ENCODE measurements around the gene MCF2L.
"Not testable (repeated sequence)": the region's sequence is repeated elsewhere in the genome, so short reads cannot be mapped to it uniquely, and the experiment has no call there.

The MCF2L gene

DNA sequence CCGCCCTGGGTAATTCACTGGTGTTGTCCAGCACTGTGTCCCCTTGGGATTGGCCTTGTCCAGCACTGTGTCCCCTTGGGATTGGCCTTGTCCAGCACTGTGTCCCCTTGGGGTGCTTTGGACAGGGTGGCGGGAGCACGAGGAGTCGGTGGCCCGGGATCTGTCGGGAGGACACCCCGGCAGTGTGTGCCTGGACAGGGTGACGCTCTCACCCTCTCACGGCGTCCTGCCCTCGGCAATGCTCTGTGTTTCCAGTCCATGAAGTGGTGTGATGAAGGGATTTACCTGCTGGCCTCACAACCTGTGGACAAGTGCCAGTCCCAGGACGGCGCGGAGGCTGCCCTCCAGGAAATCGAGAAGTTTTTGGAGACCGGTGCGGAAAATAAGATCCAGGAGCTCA, 106.7 kb downstream of the MCF2L start:
- peaks cover 24% of the 10 kb centered on the region for H3K36me3 Mint-ChIP-seq (ENCODE audit: low read depth)
- H3K4me3 Mint-ChIP-seq = no peak overlapping the region
- no peak for DNase-seq
- no peaks in the 10 kb centered on the region for H3K9me3 Mint-ChIP-seq
- no peak overlapping the region for H3K27ac Mint-ChIP-seq
- H3K27me3 Mint-ChIP-seq = no peaks in the 10 kb centered on the region
- H3K4me1 Mint-ChIP-seq (ENCODE audit: low read depth) = no peaks in the 10 kb centered on the region

DNA sequence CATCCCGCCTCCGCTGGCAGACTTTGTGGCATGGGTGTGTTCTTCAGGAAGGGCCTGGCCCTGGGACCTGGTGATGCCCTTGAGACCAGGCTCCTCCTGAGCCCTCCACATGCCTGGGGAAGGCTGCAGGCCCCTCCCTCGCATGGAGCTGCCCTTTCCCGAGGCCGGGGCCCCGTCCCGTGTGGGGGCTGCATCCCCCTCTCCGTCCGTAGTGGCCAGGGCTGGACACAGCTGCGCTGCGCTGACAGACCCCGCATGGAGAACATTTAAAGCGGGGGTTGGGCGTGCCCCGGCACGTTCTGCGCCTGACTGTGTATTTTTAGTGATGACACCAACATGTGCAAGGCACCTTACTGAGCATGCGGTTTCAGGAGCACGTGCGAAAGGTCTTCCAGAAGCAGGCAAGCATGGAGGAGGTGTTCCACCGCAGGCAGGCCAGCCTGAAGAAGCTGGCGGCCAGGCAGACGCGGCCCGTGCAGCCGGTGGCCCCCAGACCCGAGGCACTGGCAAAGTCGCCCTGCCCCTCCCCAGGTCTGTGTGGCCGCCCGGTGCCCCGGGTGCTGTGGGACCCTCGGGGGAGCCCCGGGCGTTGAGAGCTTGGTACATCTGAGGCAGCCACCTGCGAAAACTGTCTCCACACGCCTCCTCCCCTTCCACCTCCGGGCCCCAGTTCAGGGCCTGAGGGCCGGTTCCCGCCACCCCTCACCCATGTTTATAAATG, 107.8 kb downstream of the MCF2L start:
- Mint-ChIP-seq H3K36me3 (ENCODE audit: low read depth) (peaks cover 20% of the 10 kb centered on the region), H3K4me1 (ENCODE audit: low read depth) (no peaks in the 10 kb centered on the region), H3K27me3 (no peaks in the 10 kb centered on the region), H3K4me3 (no peak overlapping the region), H3K27ac (no peak overlapping the region), H3K9me3 (no peaks in the 10 kb centered on the region)
- DNase-seq = no peak

DNA sequence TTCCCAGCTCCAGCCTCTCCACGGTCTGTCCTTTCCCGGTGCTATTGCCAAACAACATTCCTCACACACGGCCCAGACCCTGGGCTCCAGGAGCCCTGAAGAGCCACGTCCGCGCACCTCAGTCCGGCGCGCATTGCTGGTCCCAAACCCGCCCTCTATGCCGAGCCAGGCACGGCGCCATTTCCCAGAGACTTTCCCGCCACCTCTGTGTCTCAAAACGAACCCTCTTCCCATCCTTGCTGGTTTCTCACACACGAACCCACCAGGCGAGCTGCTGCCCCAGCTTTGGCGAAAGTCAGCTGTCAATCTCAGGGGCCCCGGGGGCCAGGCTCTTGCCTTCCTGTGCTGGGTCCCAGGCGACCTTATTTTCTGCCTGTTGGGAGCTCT, 108.5 kb downstream of the MCF2L start:
- H3K4me3 Mint-ChIP-seq = no peak overlapping the region
- H3K27me3 Mint-ChIP-seq = no peaks in the 10 kb centered on the region
- no peaks in the 10 kb centered on the region for H3K9me3 Mint-ChIP-seq
- peaks cover 18% of the 10 kb centered on the region for H3K36me3 Mint-ChIP-seq (ENCODE audit: low read depth)
- no peaks in the 10 kb centered on the region for H3K4me1 Mint-ChIP-seq (ENCODE audit: low read depth)
- DNase-seq = no peak
- H3K27ac Mint-ChIP-seq = no peak overlapping the region

DNA sequence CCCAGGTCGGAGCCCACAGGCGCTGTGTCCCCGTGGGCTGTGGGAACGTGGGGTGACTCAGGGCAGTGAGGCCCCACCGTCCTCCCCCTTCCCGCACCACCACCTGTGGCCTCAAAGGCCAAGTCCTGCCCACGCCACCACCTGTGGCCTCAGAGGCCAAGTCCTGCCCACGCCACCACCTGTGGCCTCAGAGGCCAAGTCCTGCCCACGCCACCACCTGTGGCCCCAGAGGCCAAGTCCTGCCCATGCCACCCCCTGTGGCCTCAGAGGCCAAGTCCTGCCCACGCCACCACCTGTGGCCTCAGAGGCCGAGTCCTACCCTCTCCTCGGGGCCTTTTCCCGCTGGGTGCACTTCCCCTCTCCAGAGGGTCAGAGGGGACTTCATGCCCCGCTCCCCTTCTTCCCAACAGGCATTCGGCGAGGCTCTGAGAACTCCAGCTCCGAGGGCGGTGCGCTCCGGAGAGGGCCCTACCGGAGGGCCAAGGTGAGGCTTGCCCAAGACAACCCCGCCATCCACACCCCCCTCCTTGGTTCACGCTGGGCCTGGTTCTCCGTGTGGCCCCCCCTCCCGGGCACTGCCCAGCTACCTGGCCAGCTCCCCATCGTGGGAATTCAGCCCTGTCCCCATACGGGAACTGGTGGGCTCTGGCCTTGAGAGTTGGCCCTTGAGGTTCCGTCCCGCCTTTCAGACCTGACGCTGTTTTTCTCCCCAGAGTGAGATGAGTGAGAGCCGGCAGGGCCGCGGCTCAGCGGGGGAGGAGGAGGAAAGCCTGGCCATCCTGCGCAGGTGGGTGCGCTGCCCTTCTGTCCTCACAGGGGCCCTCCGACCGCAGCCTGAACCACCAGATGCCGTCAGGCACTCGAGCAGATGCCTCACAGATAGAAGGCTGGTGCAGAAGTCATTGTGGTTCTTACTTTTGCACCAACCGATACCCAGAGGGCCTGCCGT, 109.2 kb downstream of the MCF2L start:
- Mint-ChIP-seq H3K4me1 (ENCODE audit: low read depth) (no peaks in the 10 kb centered on the region), H3K36me3 (ENCODE audit: low read depth) (peaks cover 18% of the 10 kb centered on the region), H3K4me3 (no peak overlapping the region), H3K9me3 (no peaks in the 10 kb centered on the region), H3K27me3 (no peaks in the 10 kb centered on the region), H3K27ac (no peak overlapping the region)
- DNase-seq = no peak

GRCh38 chr13:113078902-113079780, 110.1 kb downstream of the MCF2L start:
- H3K27me3 Mint-ChIP-seq = no peaks in the 10 kb centered on the region
- DNase-seq = no peak
- no peak overlapping the region for H3K27ac Mint-ChIP-seq
- peaks cover 15% of the 10 kb centered on the region for H3K36me3 Mint-ChIP-seq (ENCODE audit: low read depth)
- no peaks in the 10 kb centered on the region for H3K9me3 Mint-ChIP-seq
- H3K4me1 Mint-ChIP-seq (ENCODE audit: low read depth) = no peaks in the 10 kb centered on the region
- H3K4me3 Mint-ChIP-seq = no peak overlapping the region

- not testable (repeated sequence) for H3K9me3 Mint-ChIP-seq; H3K27me3 Mint-ChIP-seq; DNase-seq; H3K4me3 Mint-ChIP-seq; H3K4me1 Mint-ChIP-seq (ENCODE audit: low read depth); H3K27ac Mint-ChIP-seq
- H3K36me3 Mint-ChIP-seq (ENCODE audit: low read depth) = peaks cover 12% of the 10 kb centered on the region
Observed at GRCh38 chr13:113079781-113080080, 110.7 kb downstream of the MCF2L start.

GRCh38 chr13:113080361-113080831, 111.4 kb downstream of the MCF2L start:
- DNase-seq = no peak
- Mint-ChIP-seq H3K4me3 (no peak overlapping the region), H3K4me1 (ENCODE audit: low read depth) (no peaks in the 10 kb centered on the region), H3K27me3 (no peaks in the 10 kb centered on the region), H3K27ac (no peak overlapping the region), H3K9me3 (no peaks in the 10 kb centered on the region), H3K36me3 (ENCODE audit: low read depth) (peaks cover 10% of the 10 kb centered on the region)

- Mint-ChIP-seq H3K36me3 (ENCODE audit: low read depth) (peaks cover 7% of the 10 kb centered on the region), H3K9me3 (no peaks in the 10 kb centered on the region), H3K27me3 (no peaks in the 10 kb centered on the region), H3K4me3 (no peak overlapping the region), H3K27ac (no peak overlapping the region), H3K4me1 (ENCODE audit: low read depth) (no peaks in the 10 kb centered on the region)
- no peak for DNase-seq
Observed at GRCh38 chr13:113080901-113081521, 112.0 kb downstream of the MCF2L start.

DNA sequence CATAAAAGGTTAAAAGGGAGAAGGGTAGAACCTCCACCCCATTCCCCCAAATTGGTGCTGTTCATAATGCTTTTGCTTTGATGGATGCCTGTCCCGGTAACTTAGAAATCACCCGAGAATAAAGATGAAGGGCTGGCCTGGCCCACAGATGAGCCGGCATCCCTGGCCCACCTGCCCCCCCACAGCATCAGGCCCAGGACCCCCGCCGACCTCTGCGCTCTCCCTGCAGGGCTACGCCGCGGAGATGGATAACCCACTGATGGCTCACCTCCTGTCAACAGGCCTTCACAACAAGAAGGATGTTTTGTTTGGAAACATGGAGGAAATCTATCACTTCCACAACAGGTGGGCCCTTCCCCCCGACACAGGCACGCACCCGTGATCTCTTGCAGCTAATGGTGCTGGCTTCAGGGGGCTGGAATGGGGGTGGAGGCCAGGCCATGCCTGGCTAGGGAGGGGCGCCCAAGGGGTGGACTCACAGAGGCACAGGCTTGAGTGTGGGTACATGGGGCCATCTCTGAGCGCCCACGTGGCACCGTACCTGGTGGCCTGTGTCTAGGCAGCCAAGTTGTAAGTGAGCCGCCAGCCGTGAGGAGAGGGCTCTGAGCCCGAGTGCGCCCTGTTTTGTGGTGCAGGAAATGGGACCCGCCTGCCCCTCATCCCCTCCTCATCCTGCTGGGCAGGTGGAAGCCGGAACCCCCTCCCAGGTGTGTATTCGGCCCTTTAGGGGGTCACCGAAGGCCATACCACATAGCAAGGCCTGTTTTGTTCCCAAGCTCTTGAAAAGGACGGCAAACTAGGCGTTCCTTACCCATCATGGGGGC, 113.4 kb downstream of the MCF2L start:
- Mint-ChIP-seq H3K27me3 (no peaks in the 10 kb centered on the region), H3K36me3 (ENCODE audit: low read depth) (peaks cover 5% of the 10 kb centered on the region), H3K9me3 (no peaks in the 10 kb centered on the region), H3K4me3 (no peak overlapping the region), H3K27ac (no peak overlapping the region), H3K4me1 (ENCODE audit: low read depth) (no peaks in the 10 kb centered on the region)
- DNase-seq = no peak

GRCh38 chr13:113083022-113083373, 114.0 kb downstream of the MCF2L start:
- no peak overlapping the region for H3K27ac Mint-ChIP-seq
- H3K27me3 Mint-ChIP-seq = no peaks in the 10 kb centered on the region
- H3K36me3 Mint-ChIP-seq (ENCODE audit: low read depth) = peaks cover 2% of the 10 kb centered on the region
- no peak overlapping the region for H3K4me3 Mint-ChIP-seq
- H3K9me3 Mint-ChIP-seq = no peaks in the 10 kb centered on the region
- no peak for DNase-seq
- no peaks in the 10 kb centered on the region for H3K4me1 Mint-ChIP-seq (ENCODE audit: low read depth)

- no peak overlapping the region for H3K27ac Mint-ChIP-seq
- no peaks in the 10 kb centered on the region for H3K4me1 Mint-ChIP-seq (ENCODE audit: low read depth)
- no peak for DNase-seq
- no peak overlapping the region for H3K4me3 Mint-ChIP-seq
- no peaks in the 10 kb centered on the region for H3K27me3 Mint-ChIP-seq
- peaks cover 5% of the 10 kb centered on the region for H3K36me3 Mint-ChIP-seq (ENCODE audit: low read depth)
- H3K9me3 Mint-ChIP-seq = no peaks in the 10 kb centered on the region
Observed at GRCh38 chr13:113083402-113084061, 114.5 kb downstream of the MCF2L start.

- Mint-ChIP-seq H3K36me3 (ENCODE audit: low read depth) (peaks cover 7% of the 10 kb centered on the region), H3K4me1 (ENCODE audit: low read depth) (no peaks in the 10 kb centered on the region), H3K27me3 (no peaks in the 10 kb centered on the region), H3K27ac (no peak overlapping the region), H3K9me3 (no peaks in the 10 kb centered on the region), H3K4me3 (no peak overlapping the region)
- no peak for DNase-seq
Observed at GRCh38 chr13:113084094-113084942, 115.3 kb downstream of the MCF2L start.

Data from activated T-cell treated with anti-CD3 and anti-CD28 coated beads, Interleukin-2, amount 50 U/mL, for 24 hours (primary cell).